ENCODE data around the gene VRK3. TPM values are rescaled to one million over a fixed set of nuclear protein-coding genes. Genes with fewer than 3 reads are reported as not detected.

The VRK3 gene
- total RNA-seq, 2 donors from 2014 or later = 27.5 to 33.4 TPM

DNA sequence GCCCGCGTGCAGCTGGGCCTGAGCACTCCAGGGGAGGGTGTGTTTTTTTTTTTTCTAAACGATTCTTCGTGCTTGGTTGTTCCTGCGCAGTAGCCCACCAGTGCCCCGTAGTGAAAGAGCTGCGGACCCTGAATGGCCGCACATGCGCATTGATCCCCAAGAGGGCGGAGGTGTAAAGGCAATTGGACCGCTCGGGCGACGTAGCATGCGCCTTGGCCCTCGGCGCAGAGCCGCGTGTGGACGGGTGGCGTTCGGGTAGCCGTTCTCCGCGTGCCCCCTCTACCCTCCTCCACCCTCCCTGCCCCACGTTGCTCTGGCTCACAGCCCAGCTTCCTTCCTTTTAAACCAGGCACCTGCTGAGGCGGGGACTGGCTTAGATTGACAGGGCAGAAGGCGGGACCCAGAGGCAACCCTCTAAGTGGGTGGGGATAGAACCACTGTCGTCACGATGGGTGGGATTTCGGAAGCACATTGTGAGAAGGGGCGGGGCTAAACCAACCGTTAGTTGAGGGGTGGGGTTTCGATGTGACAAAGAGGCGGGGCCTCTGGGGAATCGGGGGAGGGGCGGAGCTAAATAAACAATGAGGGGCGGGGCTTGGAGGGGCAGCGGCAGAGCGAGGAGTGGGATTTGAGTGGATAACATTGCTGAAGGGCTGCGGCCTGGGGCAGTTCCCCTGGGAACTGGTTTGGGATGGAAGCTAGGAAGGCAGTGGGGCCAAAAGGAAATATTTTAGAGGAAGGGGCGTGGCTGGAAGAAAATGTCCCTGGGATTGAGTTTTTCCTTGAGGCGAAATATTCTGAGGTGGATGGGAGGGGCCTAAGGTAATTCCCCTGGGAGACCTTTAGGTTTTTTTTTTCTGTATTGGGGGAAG, 95.3 kb downstream of the VRK3 start:
- peak; percentile 88 for ATAC-seq (ENCODE audit: insufficient number of reproducible peaks, low FRiP score, low read depth)
- peak overlapping the region; percentile 95 for H3K4me3 ChIP-seq
- peaks cover 9% of the 10 kb centered on the region for H3K36me3 ChIP-seq
- H3K27me3 ChIP-seq (replicated peaks; ENCODE audit: insufficient read depth) = no peaks in the 10 kb centered on the region
- H3K4me1 ChIP-seq (ENCODE audit: control insufficient read depth in 1 of 2, low read depth in 2 of 2) = peaks cover 10 to 25% of the 10 kb centered on the region in 2 donors
- no peaks in the 10 kb centered on the region for H3K9me3 ChIP-seq
- TF ChIP-seq, protein P1, sequence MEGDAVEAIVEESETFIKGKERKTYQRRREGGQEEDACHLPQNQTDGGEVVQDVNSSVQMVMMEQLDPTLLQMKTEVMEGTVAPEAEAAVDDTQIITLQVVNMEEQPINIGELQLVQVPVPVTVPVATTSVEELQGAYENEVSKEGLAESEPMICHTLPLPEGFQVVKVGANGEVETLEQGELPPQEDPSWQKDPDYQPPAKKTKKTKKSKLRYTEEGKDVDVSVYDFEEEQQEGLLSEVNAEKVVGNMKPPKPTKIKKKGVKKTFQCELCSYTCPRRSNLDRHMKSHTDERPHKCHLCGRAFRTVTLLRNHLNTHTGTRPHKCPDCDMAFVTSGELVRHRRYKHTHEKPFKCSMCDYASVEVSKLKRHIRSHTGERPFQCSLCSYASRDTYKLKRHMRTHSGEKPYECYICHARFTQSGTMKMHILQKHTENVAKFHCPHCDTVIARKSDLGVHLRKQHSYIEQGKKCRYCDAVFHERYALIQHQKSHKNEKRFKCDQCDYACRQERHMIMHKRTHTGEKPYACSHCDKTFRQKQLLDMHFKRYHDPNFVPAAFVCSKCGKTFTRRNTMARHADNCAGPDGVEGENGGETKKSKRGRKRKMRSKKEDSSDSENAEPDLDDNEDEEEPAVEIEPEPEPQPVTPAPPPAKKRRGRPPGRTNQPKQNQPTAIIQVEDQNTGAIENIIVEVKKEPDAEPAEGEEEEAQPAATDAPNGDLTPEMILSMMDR (IDR thresholded peaks at IDR 0.05) = no peak
- peak; percentile 84 for DNase-seq (ENCODE audit: low spot score)
- peak overlapping the region; percentile 82 to 91 for H3K27ac ChIP-seq

DNA sequence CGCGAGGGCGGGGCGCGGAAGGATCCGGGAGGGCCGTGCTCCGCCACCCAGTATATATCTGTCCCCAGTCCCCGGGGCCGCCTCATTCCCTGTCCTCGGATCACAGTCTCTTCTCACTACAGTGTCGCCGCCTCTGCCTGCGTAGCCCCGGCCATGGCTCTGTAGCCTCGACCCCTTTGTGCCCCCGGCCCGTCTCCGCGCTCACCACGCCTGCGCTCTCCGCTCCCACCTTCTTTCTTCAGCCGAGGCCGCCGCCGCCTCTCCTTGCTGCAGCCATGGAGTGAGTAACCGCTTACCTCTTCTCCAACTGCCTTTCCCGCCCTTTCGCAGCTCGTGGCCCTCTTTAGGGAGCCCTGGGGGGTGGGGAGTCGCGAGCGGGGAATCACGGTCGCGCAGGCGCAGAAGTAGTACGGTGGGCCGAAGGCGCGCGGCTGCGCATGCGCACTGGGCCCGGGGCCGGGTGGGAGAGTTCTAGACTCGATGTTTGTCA, 96.0 kb downstream of the VRK3 start, which contains the start of the genes ATF5 and NUP62:
Gene ATF5, plus strand, starts transcription at position 85 of the 490 bp plus-strand sequence. CDS start 1,646 bp downstream, outside the sequence.
Gene NUP62, minus strand, starts transcription at position 384 of the 490 bp plus-strand sequence. CDS start 19,697 bp downstream, outside the sequence.
- no peaks in the 10 kb centered on the region for H3K27me3 ChIP-seq (replicated peaks; ENCODE audit: insufficient read depth)
- H3K9me3 ChIP-seq = no peaks in the 10 kb centered on the region
- peak within 1 kb of the TSS; percentile 82 to 91 for H3K27ac ChIP-seq
- H3K4me1 ChIP-seq (ENCODE audit: control insufficient read depth in 1 of 2, low read depth in 2 of 2) = peaks cover 10 to 25% of the 10 kb centered on the region in 2 donors
- TF ChIP-seq, protein P1 (IDR thresholded peaks at IDR 0.05) = no peak
- DNase-seq (ENCODE audit: low spot score) (peak; percentile 60), ATAC-seq (ENCODE audit: insufficient number of reproducible peaks, low FRiP score, low read depth) (peak; percentile 54)
- H3K4me3 ChIP-seq = peak within 1 kb of the TSS; percentile 95
- H3K36me3 ChIP-seq = peaks cover 9% of the 10 kb centered on the region

DNA sequence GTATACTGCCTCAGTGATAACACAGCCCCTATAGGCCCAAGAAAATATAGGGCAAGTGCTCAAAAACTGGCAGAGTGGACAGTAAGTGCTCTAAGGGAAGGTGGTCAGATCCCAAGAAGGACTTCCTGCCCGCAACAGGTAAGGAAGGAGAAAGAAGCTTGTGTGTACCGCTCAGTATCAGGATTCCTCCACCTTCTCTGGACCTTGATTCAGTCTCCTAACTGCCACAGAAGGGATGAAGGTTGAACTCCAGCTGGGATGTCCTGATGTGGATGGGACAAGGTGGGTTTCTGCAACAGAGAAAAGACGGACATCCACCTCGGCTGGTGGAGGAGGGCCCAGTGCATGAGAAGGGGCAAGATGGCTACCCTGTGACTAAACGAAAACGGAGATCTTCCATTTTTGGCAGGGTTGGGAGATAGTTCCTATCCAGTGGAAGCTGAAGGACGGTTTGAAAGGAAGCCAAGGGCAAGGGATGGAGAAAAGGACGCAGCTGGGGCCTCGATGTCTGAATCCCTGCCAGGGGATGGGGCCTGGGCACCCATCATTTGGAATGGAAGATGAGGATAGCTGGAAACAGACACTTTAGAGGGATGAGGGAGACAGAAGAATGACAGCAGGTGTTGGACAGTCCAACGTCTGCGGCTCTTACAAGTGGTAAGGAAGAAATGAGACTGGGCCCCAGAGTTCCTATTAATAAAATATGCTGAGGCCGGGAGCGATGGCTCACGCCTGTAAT, 97.5 kb downstream of the VRK3 start:
- Histone ChIP-seq H3K4me1 (ENCODE audit: control insufficient read depth in 1 of 2, low read depth in 2 of 2) (peaks cover 10 to 25% of the 10 kb centered on the region in 2 donors), H3K27me3 (replicated peaks; ENCODE audit: insufficient read depth) (no peaks in the 10 kb centered on the region), H3K4me3 (no peak overlapping the region), H3K36me3 (peaks cover 13% of the 10 kb centered on the region), H3K27ac (no peak overlapping the region), H3K9me3 (no peaks in the 10 kb centered on the region)
- TF ChIP-seq, protein P1 (IDR thresholded peaks at IDR 0.05) = no peak
- DNase-seq (ENCODE audit: low spot score) (no peak), ATAC-seq (ENCODE audit: insufficient number of reproducible peaks, low FRiP score, low read depth) (no peak)

DNA sequence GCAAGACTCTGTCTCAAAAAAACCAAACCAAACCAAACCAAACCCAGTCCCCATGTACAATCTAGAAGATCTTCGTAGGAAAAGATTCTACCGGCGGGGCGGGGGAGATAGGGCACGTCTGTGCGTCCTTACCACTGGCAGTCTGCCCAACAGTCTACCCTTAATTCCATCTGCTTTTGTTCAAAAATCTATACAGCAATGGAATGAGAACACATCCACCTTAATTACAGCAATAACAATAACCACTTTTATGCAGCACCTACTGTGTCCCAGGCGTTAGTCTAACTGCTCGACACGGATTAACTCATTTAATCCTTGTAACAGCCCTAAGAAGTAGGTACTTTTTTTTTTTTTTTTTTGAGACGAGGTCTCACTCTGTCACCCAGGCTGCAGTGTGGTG, 98.7 kb downstream of the VRK3 start:
- no peak overlapping the region for H3K27ac ChIP-seq
- no peak for ATAC-seq (ENCODE audit: insufficient number of reproducible peaks, low FRiP score, low read depth)
- no peak overlapping the region for H3K4me3 ChIP-seq
- H3K27me3 ChIP-seq (replicated peaks; ENCODE audit: insufficient read depth) = no peaks in the 10 kb centered on the region
- peaks cover 10 to 25% of the 10 kb centered on the region in 2 donors for H3K4me1 ChIP-seq (ENCODE audit: control insufficient read depth in 1 of 2, low read depth in 2 of 2)
- DNase-seq (ENCODE audit: low spot score) = no peak
- peaks cover 13% of the 10 kb centered on the region for H3K36me3 ChIP-seq
- TF ChIP-seq, protein P1 (IDR thresholded peaks at IDR 0.05) = no peak
- no peaks in the 10 kb centered on the region for H3K9me3 ChIP-seq

Other genes with a start within 250 kb of the VRK3 start
- gene FUZ, start 212.1 kb downstream of the VRK3 start, total RNA-seq = 10 to 100 TPM; 23.6 to 27.3 TPM
- 10 to 100 TPM; 29.8 to 37.0 TPM for gene MED25, start 207.1 kb downstream of the VRK3 start, total RNA-seq
- gene PTOV1, start 174.2 kb downstream of the VRK3 start, total RNA-seq = 10 to 100 TPM; 62.9 to 72.2 TPM
- 10 to 100 TPM; 55.8 to 78.7 TPM for gene PNKP, start 157.8 kb downstream of the VRK3 start, total RNA-seq
- 10 to 100 TPM; 15.2 to 20.7 TPM for gene AKT1S1, start 148.0 kb downstream of the VRK3 start, total RNA-seq
- gene TBC1D17, start 147.7 kb downstream of the VRK3 start, total RNA-seq = 10 to 100 TPM; 27.9 to 31.7 TPM
- 1 to 10 TPM; 1.5 to 2.2 TPM for gene IL4I1, start 128.5 kb downstream of the VRK3 start, total RNA-seq
- gene ATF5, start 96.2 kb downstream of the VRK3 start, total RNA-seq = 1 to 10 TPM; 8.4 to 9.8 TPM
- 10 to 100 TPM; 29.9 to 34.3 TPM for gene NUP62, start 95.9 kb downstream of the VRK3 start, total RNA-seq
- 10 to 100 TPM in 1 of 2 donors, 1 to 10 TPM in 1; 2.8 to 10.0 TPM for gene SIGLEC11, start 64.2 kb downstream of the VRK3 start, total RNA-seq
- 1 to 10 TPM; 2.4 to 6.5 TPM for gene ZNF473, start 633 bp upstream of the VRK3 start, total RNA-seq
- not detected for gene IZUMO2, start 137.9 kb upstream of the VRK3 start, total RNA-seq
- 10 to 100 TPM in 1 of 2 donors, 1 to 10 TPM in 1; 2.6 to 11.1 TPM for gene MYH14, start 178.2 kb upstream of the VRK3 start, total RNA-seq